ENCODE data around the gene NR6A1.

GRCh38 chr9:124485936-124486335, 285.2 kb downstream of the NR6A1 start:
- TF ChIP-seq CTCF (IDR thresholded peaks at IDR 0.05; ENCODE audit: insufficient read depth, low read length, poor library complexity, severe bottlenecking) (no peak), EZH2phosphoT487 (conservative IDR thresholded peaks at IDR 0.05; ENCODE audit: low read length) (no peak)
